Activated naive CD4-positive, alpha-beta T cell treated with anti-CD3 and anti-CD28 coated beads, Interleukin-2, amount 50 U/mL, for 72 hours (primary cell): Measurements from ENCODE around the gene TTC36. TPM values are rescaled to one million over a fixed set of nuclear protein-coding genes. Genes with fewer than 3 reads are reported as not detected.
"Not testable (repeated sequence)": the region's sequence is repeated elsewhere in the genome, so short reads cannot be mapped to it uniquely, and the experiment has no call there.

Experiments
- ATAC-seq, 2 donors: fragments of 150-1000 bp; cut with Tn5 transposase; 2 replicates each; pipeline ENCODE4 v1.10.0; 2021; ENCODE audit warnings: mild to moderate bottlenecking in 2 of 2, moderate library complexity in 2 of 2
- DNase-seq, 2 donors: peaks; one replicate each; pipeline ENCODE4 v3.0.0; 2021 to 2022; ENCODE audit warnings: low spot score in 2 of 2
- H3K27ac Mint-ChIP-seq, 2 donors: one replicate each; pipeline ENCODE4 v1.8.0; 2022; ENCODE audit warnings: mild to moderate bottlenecking in 2 of 2, mixed read lengths in 2 of 2
- H3K36me3 Mint-ChIP-seq, 2 donors: one replicate each; pipeline ENCODE4 v1.8.0; 2022; ENCODE audit warnings: mixed read lengths in 2 of 2
- H3K9me3 Mint-ChIP-seq, 2 donors: one replicate each; pipeline ENCODE4 v1.8.0; 2022; ENCODE audit warnings: mixed read lengths in 2 of 2
- total RNA-seq, 2 donors: library from RNA; stranded (reverse); gene quantifications; one replicate each; pipeline ENCODE4 v1.2.3, GENCODE V29; 2022

TTC36 gene
- total RNA-seq, 2 donors from 2014 or later, result 0.52 to 0.93 TPM

GRCh38 chr11:118560806-118561205, 33.5 kb downstream of the TTC36 start:
- Mint-ChIP-seq H3K36me3 (peaks cover 0 to 6% of the 10 kb centered on the region in 2 donors), H3K9me3 (no peaks in the 10 kb centered on the region), H3K27ac (no peak overlapping the region)
- no peak for DNase-seq
- no peak for ATAC-seq

GRCh38 chr11:118565051-118565450, 37.8 kb downstream of the TTC36 start:
- H3K27ac Mint-ChIP-seq, result peak overlapping the region in 1 of 2 donors; percentile 93
- ATAC-seq (no peak), DNase-seq (no peak)
- no peaks in the 10 kb centered on the region for H3K9me3 Mint-ChIP-seq
- no peaks in the 10 kb centered on the region for H3K36me3 Mint-ChIP-seq

- Mint-ChIP-seq H3K27ac (no peak overlapping the region), H3K9me3 (no peaks in the 10 kb centered on the region), H3K36me3 (peaks cover 7 to 9% of the 10 kb centered on the region in 2 donors)
- ATAC-seq (no peak), DNase-seq (no peak)
These were observed 42.4 kb downstream of the TTC36 start for GRCh38 chr11:118569670-118570069.

- Mint-ChIP-seq H3K9me3 (no peaks in the 10 kb centered on the region), H3K36me3 (peaks cover 7 to 14% of the 10 kb centered on the region in 2 donors), H3K27ac (peak overlapping the region in 1 of 2 donors; percentile 96)
- DNase-seq (no peak), ATAC-seq (no peak)
These were observed 43.5 kb downstream of the TTC36 start for GRCh38 chr11:118570787-118571186.

- H3K9me3 Mint-ChIP-seq, result not testable (repeated sequence)
- DNase-seq, result peak in 1 of 2 donors; percentile 28
- Mint-ChIP-seq H3K36me3 (peaks cover 7 to 14% of the 10 kb centered on the region in 2 donors), H3K27ac (peak overlapping the region; percentile 87 to 96)
- ATAC-seq, result peak in 1 of 2 donors; percentile 9
These were observed 44.4 kb downstream of the TTC36 start for GRCh38 chr11:118571701-118572060.

GRCh38 chr11:118572061-118572980, 45.0 kb downstream of the TTC36 start, which contains the start of gene ARCN1:
Gene ARCN1 (plus strand): TSS chr11:118572409. CDS start chr11:118572548, 139 bp downstream.
- Mint-ChIP-seq H3K36me3 (peaks cover 7 to 14% of the 10 kb centered on the region in 2 donors), H3K9me3 (no peaks in the 10 kb centered on the region), H3K27ac (peak within 1 kb of the TSS; percentile 87 to 96)
- DNase-seq (peak; percentile 73 to 83), ATAC-seq (peak; percentile 75 to 86)

- peak in 1 of 2 donors; percentile 22 for DNase-seq
- Mint-ChIP-seq H3K9me3 (no peaks in the 10 kb centered on the region), H3K27ac (peak overlapping the region; percentile 87 to 96), H3K36me3 (peaks cover 7 to 14% of the 10 kb centered on the region in 2 donors)
- ATAC-seq, result peak; percentile 75 to 90
These were observed 45.8 kb downstream of the TTC36 start for GRCh38 chr11:118572981-118573550.

GRCh38 chr11:118574636-118575035, 47.4 kb downstream of the TTC36 start:
- DNase-seq (no peak), ATAC-seq (no peak)
- peaks cover 7 to 14% of the 10 kb centered on the region in 2 donors for H3K36me3 Mint-ChIP-seq
- H3K27ac Mint-ChIP-seq, result peak overlapping the region in 1 of 2 donors; percentile 84
- no peaks in the 10 kb centered on the region for H3K9me3 Mint-ChIP-seq

- not testable (repeated sequence) for H3K27ac Mint-ChIP-seq, DNase-seq, H3K9me3 Mint-ChIP-seq, ATAC-seq
- H3K36me3 Mint-ChIP-seq, result peaks cover 4 to 12% of the 10 kb centered on the region in 2 donors
These were observed 50.7 kb downstream of the TTC36 start for GRCh38 chr11:118577995-118578394.

Other genes starting within 250 kb of the TTC36 start
- 100 to 1,000 TPM; 371 to 455 TPM for gene CD3E, start 222.7 kb upstream of the TTC36 start, total RNA-seq
- gene CD3D, start 184.8 kb upstream of the TTC36 start, total RNA-seq, result 100 to 1,000 TPM; 337 to 341 TPM
- gene CD3G, start 183.1 kb upstream of the TTC36 start, total RNA-seq, result 100 to 1,000 TPM in 1 of 2 donors, 10 to 100 TPM in 1; 82.9 to 123 TPM
- 10 to 100 TPM; 40.6 to 47.8 TPM for gene UBE4A, start 167.9 kb upstream of the TTC36 start, total RNA-seq
- 100 to 1,000 TPM; 231 to 249 TPM for gene ATP5MG, start 125.9 kb upstream of the TTC36 start, total RNA-seq
- gene KMT2A, start 91.0 kb upstream of the TTC36 start, total RNA-seq, result 10 to 100 TPM; 71.4 to 99.3 TPM
- gene TMEM25, start 3.7 kb downstream of the TTC36 start, total RNA-seq, result 10 to 100 TPM in 1 of 2 donors, 1 to 10 TPM in 1; 9.4 to 20.5 TPM
- 10 to 100 TPM in 1 of 2 donors, 1 to 10 TPM in 1; 8.1 to 14.4 TPM for gene IFT46, start 38.5 kb downstream of the TTC36 start, total RNA-seq
- 100 to 1,000 TPM; 134 to 180 TPM for gene ARCN1, start 44.9 kb downstream of the TTC36 start, total RNA-seq
- 1 to 10 TPM; 5.1 to 5.7 TPM for gene PHLDB1, start 80.1 kb downstream of the TTC36 start, total RNA-seq
- gene TREH, start 152.2 kb downstream of the TTC36 start, total RNA-seq, result not detected